IMR-90 (cell line): ENCODE results near the gene KRTAP11-1. TPM values are rescaled to one million over a fixed set of nuclear protein-coding genes. Genes with fewer than 3 reads are reported as not detected.

Experiments used
- ATAC-seq: fragments of 200-7000 bp; cut with Tn5 transposase; 2 replicates; pipeline ENCODE4 v1.9.1; 2020; ENCODE audit warnings: low read depth, mild to moderate bottlenecking, moderate library complexity
- BruUV-seq: library from RNA; stranded (reverse); fragments of 400-500 nt; replicated peaks from 2 replicates; lab custom pipeline; 2021; lab: Mats Ljungman, UMichigan
- CTCF ChIA-PET: fragments of 300-600 bp; formaldehyde crosslinking; extraction: SDS; loops from one replicate; lab custom pipeline; 2021; ENCODE audit warnings: antibody characterized with exemption; lab: Yijun Ruan, JAX
- POLR2A ChIA-PET: fragments of 300-600 bp; sonication (Branson Sonifier 250); formaldehyde crosslinking; loops from one replicate; lab custom pipeline; 2022; ENCODE audit warnings: antibody characterized with exemption; ENCODE audit not compliant: unreplicated experiment; lab: Charles Lee
- DNase-seq: peaks from one replicate; pipeline ENCODE4 v3.0.0; 2013
- H2AFZ ChIP-seq: replicated peaks from 2 replicates; pipeline ENCODE3; 2013; ENCODE audit warnings: low read length, mild to moderate bottlenecking; ENCODE audit not compliant: poor library complexity
- H2AK5ac ChIP-seq: 2 replicates; pipeline ENCODE4 v1.6.1; 2013; ENCODE audit warnings: low read depth, low read length, inconsistent platforms
- H2AK9ac ChIP-seq: replicated peaks from 2 replicates; pipeline ENCODE3; 2013; ENCODE audit warnings: mild to moderate bottlenecking, low read depth, low read length, moderate library complexity; ENCODE audit not compliant: poor library complexity
- H2BK120ac ChIP-seq: 2 replicates; pipeline ENCODE4 v1.6.1; 2013; ENCODE audit warnings: low read depth, low read length, inconsistent platforms
- H2BK15ac ChIP-seq: 3 replicates; pipeline ENCODE4 v1.6.1; 2013; ENCODE audit warnings: low read depth, low read length, inconsistent platforms
- H2BK20ac ChIP-seq: 2 replicates; pipeline ENCODE4 v1.6.1; 2013; ENCODE audit warnings: low read depth, mild to moderate bottlenecking, inconsistent platforms, low read length, moderate library complexity
- H2BK5ac ChIP-seq: 2 replicates; pipeline ENCODE4 v1.6.1; 2013; ENCODE audit warnings: mild to moderate bottlenecking, low read depth, low read length, inconsistent platforms; ENCODE audit not compliant: poor library complexity, severe bottlenecking
- H3K14ac ChIP-seq: replicated peaks from 2 replicates; pipeline ENCODE4 v1.6.1; 2013; ENCODE audit warnings: low read depth, low read length, inconsistent platforms
- H3K18ac ChIP-seq: 2 replicates; pipeline ENCODE4 v1.6.1; 2013; ENCODE audit warnings: low read depth, low read length, control low read depth
- H3K23ac ChIP-seq: 2 replicates; pipeline ENCODE4 v1.6.1; 2013; ENCODE audit warnings: low read depth, low read length, inconsistent platforms
- H3K27ac ChIP-seq: 2 replicates; pipeline ENCODE4 v1.5.1; 2013; ENCODE audit warnings: mild to moderate bottlenecking, control low read depth, low read length; ENCODE audit not compliant: insufficient read depth
- H3K27me3 ChIP-seq: 2 replicates; pipeline ENCODE4 v1.6.1; 2013; ENCODE audit warnings: low read length; ENCODE audit not compliant: control insufficient read depth, insufficient read depth
- H3K36me3 ChIP-seq: 2 replicates; pipeline ENCODE4 v1.6.1; 2013; ENCODE audit warnings: low read length, mixed read lengths; ENCODE audit not compliant: control insufficient read depth, insufficient read depth
- H3K4ac ChIP-seq: 2 replicates; pipeline ENCODE4 v1.6.1; 2013; ENCODE audit warnings: low read depth, low read length, inconsistent platforms
- H3K4me1 ChIP-seq: 2 replicates; pipeline ENCODE4 v1.6.1; 2013; ENCODE audit warnings: low read length, mixed read lengths; ENCODE audit not compliant: control insufficient read depth, insufficient read depth
- H3K4me2 ChIP-seq: 2 replicates; pipeline ENCODE4 v1.6.1; 2013; ENCODE audit warnings: low read depth, mild to moderate bottlenecking, control low read depth, low read length, moderate library complexity
- H3K4me3 ChIP-seq: 2 replicates; pipeline ENCODE4 v1.5.1; 2013; ENCODE audit warnings: low read depth, mild to moderate bottlenecking, control low read depth, low read length, moderate library complexity; ENCODE audit not compliant: insufficient read depth
- H3K56ac ChIP-seq: 2 replicates; pipeline ENCODE4 v1.6.1; 2013; ENCODE audit warnings: low read length, inconsistent platforms; ENCODE audit not compliant: insufficient read depth; ENCODE audit errors: extremely low read depth
- H3K79me1 ChIP-seq, 2 experiments: 2 replicates each; pipeline ENCODE4 v1.6.1; 2013; ENCODE audit warnings: low read length in 2 of 2, inconsistent platforms in 1 of 2, low read depth in 1 of 2
- H3K9ac ChIP-seq: 2 replicates; pipeline ENCODE4 v1.6.1; 2013; ENCODE audit warnings: low read depth, low read length, control low read depth
- H3K9me1 ChIP-seq: 2 replicates; pipeline ENCODE4 v1.6.1; 2013; ENCODE audit warnings: low read length, inconsistent platforms; ENCODE audit not compliant: insufficient read depth
- H3K9me3 ChIP-seq: 2 replicates; pipeline ENCODE4 v1.6.1; 2013; ENCODE audit warnings: low read length; ENCODE audit not compliant: control insufficient read depth, insufficient read depth
- H4K20me1 ChIP-seq: 2 replicates; pipeline ENCODE4 v1.6.1; 2013; ENCODE audit warnings: low read length, inconsistent platforms; ENCODE audit not compliant: insufficient read depth
- H4K5ac ChIP-seq: 2 replicates; pipeline ENCODE4 v1.6.1; 2013; ENCODE audit warnings: mild to moderate bottlenecking, low read depth, low read length, control low read depth
- H4K8ac ChIP-seq, 2 experiments: 2 replicates each; pipeline ENCODE4 v1.6.1; 2013; ENCODE audit warnings: low read depth in 2 of 2, low read length in 2 of 2, control low read depth in 1 of 2, inconsistent platforms in 1 of 2
- H4K91ac ChIP-seq: 2 replicates; pipeline ENCODE4 v1.6.1; 2013; ENCODE audit warnings: low read depth, low read length, inconsistent platforms; ENCODE audit not compliant: insufficient read depth
- BHLHE40 ChIP-seq: fragments of 150-350 bp; IDR thresholded peaks from 2 replicates; pipeline ENCODE4 v1.6.1; 2016; ENCODE audit warnings: mild to moderate bottlenecking, low read depth, low read length
- CEBPB ChIP-seq: IDR thresholded peaks from 2 replicates; pipeline ENCODE4 v1.6.1; 2012; ENCODE audit warnings: low read depth, low read length, improper control_type of control experiment
- CHD1 ChIP-seq: IDR thresholded peaks from 2 replicates; pipeline ENCODE4 v1.6.1; 2012; ENCODE audit warnings: low read depth, low read length, improper control_type of control experiment
- FOS ChIP-seq: fragments of 150-350 bp; IDR thresholded peaks from 2 replicates; pipeline ENCODE4 v1.6.1; 2016; ENCODE audit warnings: low read depth, low read length
- MXI1 ChIP-seq: IDR thresholded peaks from 2 replicates; pipeline ENCODE4 v1.6.1; 2012; ENCODE audit warnings: low read depth, mild to moderate bottlenecking, low read length, moderate library complexity, borderline replicate concordance
- NFE2L2 ChIP-seq: fragments of 150-350 bp; IDR thresholded peaks from 2 replicates; pipeline ENCODE4 v1.6.1; 2016; ENCODE audit warnings: low read depth, mild to moderate bottlenecking, low read length
- POLR2A ChIP-seq: IDR thresholded peaks from 2 replicates; pipeline ENCODE4 v1.6.1; 2012; ENCODE audit warnings: mild to moderate bottlenecking, low read depth, low read length
- RCOR1 ChIP-seq: IDR thresholded peaks from 2 replicates; pipeline ENCODE4 v1.6.1; 2012; ENCODE audit warnings: mild to moderate bottlenecking, low read length, improper control_type of control experiment; ENCODE audit not compliant: insufficient replicate concordance
- RFX5 ChIP-seq: IDR thresholded peaks from 2 replicates; pipeline ENCODE4 v1.8.0; 2012; ENCODE audit warnings: low read depth, mild to moderate bottlenecking, low read length, moderate library complexity
- SMC3 ChIP-seq: fragments of 150-350 bp; IDR thresholded peaks from 2 replicates; pipeline ENCODE4 v1.6.1; 2016; ENCODE audit warnings: low read depth, mild to moderate bottlenecking, antibody characterized with exemption, low read length, moderate library complexity
- WGBS, 2 experiments: methylation state at CpG; one replicate each; pipeline versions ENCODE4 v1.1.5 to v1.1.7; 2013; ENCODE audit warnings: missing lambda C conversion rate in 2 of 2; ENCODE audit not compliant: insufficient read length in 1 of 2; ENCODE audit errors: extremely low coverage in 2 of 2; 5-methylcytosine and 5-hydroxymethylcytosine counted together
- dilution Hi-C: fragments of 300-500 bp; cut with HindIII; formaldehyde crosslinking; loops from one replicate; pipeline ENCODE4 v1.14.3; 2018; ENCODE audit warnings: low sequenced_read_pairs; ENCODE audit not compliant: unreplicated experiment
- in situ Hi-C: fragments of 300-500 bp; cut with MboI; formaldehyde crosslinking; loops from 3 replicates; pipeline ENCODE4 v1.14.3; 2019; ENCODE audit warnings: low sequenced_read_pairs, inconsistent platforms, mixed read lengths
- intact Hi-C: fragments of 100-400 bp; cut with micrococcal nuclease; formaldehyde crosslinking; loops from 2 replicates; pipeline ENCODE4 v1.10.0; 2022
- polyA plus RNA-seq, 3 experiments: library from polyadenylated mRNA; depleted of rRNA; stranded (reverse); fragments of >200 nt; gene quantifications; 2 replicates each; pipeline ENCODE4 v1.2.3, GENCODE V29; 2012; ENCODE audit warnings: low replicate concordance in 1 of 3
- total RNA-seq: library from RNA; depleted of rRNA; stranded (reverse); fragments of >200 nt; gene quantifications from 2 replicates; pipeline ENCODE4 v1.2.3, GENCODE V29; 2012
- TF ChIP-seq, protein P1 (sequence below): fragments of 150-350 bp; IDR thresholded peaks from 2 replicates; pipeline ENCODE4 v1.6.1; 2016; ENCODE audit warnings: low read depth, mild to moderate bottlenecking, low read length, moderate library complexity, borderline replicate concordance
- TF ChIP-seq, protein P2 (sequence below): fragments of 150-350 bp; IDR thresholded peaks from 2 replicates; pipeline ENCODE4 v1.6.1; 2017; ENCODE audit warnings: mild to moderate bottlenecking, antibody characterized with exemption, low read length, low read depth
- TF ChIP-seq, protein P3 (sequence below): conservative IDR thresholded peaks from 2 replicates; pipeline ENCODE4 v1.5.1; 2012; ENCODE audit warnings: mild to moderate bottlenecking, low read depth, low read length, improper control_type of control experiment

Gene KRTAP11-1
- total and polyA plus RNA-seq, 2 of the 4 experiments (the other 2 are of a cell fraction): not detected

DNA sequence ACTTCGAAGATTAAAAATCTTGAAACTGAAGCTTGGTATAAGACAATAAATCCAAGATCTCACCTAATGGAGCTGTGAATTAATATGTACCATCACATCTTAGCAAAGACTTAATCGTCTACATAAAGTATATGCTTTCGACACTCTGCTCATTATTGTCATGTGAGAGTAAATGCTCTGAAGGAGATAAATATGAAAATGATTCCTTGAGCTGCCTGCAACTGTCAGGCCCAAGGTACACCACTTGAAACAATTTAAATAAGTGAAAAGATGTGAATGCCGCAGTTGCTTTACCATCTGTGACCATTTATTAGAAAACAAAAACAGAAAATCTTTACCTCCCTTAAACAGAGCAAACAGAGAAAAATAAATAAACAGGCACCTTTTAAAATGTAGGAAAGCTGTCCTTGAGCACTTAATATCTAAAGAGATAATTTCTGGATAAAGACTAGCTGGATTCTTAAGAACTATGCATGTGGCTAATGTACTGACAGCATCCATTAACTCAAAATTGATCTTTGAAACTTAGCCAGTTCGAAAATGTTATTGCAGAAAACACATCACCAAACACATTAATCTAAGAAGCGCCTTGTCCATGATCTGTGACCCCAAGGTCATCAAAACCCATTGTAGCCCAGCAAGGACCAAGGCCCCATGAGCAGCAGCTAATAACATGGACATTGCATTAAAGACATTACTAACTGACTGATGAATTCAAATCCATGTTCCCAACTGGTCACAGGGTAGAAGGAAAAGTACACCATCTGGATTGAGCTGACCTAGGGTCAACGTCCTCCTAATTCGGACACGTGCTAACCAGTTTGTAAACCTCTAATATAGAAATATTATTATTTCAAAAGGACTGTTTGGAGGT is 33.5 kb downstream of the KRTAP11-1 start:
- TF ChIP-seq POLR2A (no peak), SMC3 (no peak), NFE2L2 (no peak), CEBPB (no peak), RFX5 (no peak), RCOR1 (no peak), CHD1 (no peak), MXI1 (no peak), BHLHE40 (no peak), FOS (no peak)
- TF ChIP-seq, protein P1, sequence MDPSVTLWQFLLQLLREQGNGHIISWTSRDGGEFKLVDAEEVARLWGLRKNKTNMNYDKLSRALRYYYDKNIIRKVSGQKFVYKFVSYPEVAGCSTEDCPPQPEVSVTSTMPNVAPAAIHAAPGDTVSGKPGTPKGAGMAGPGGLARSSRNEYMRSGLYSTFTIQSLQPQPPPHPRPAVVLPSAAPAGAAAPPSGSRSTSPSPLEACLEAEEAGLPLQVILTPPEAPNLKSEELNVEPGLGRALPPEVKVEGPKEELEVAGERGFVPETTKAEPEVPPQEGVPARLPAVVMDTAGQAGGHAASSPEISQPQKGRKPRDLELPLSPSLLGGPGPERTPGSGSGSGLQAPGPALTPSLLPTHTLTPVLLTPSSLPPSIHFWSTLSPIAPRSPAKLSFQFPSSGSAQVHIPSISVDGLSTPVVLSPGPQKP: no peak
- TF ChIP-seq, protein P2, sequence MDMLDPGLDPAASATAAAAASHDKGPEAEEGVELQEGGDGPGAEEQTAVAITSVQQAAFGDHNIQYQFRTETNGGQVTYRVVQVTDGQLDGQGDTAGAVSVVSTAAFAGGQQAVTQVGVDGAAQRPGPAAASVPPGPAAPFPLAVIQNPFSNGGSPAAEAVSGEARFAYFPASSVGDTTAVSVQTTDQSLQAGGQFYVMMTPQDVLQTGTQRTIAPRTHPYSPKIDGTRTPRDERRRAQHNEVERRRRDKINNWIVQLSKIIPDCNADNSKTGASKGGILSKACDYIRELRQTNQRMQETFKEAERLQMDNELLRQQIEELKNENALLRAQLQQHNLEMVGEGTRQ: no peak
- TF ChIP-seq, protein P3, sequence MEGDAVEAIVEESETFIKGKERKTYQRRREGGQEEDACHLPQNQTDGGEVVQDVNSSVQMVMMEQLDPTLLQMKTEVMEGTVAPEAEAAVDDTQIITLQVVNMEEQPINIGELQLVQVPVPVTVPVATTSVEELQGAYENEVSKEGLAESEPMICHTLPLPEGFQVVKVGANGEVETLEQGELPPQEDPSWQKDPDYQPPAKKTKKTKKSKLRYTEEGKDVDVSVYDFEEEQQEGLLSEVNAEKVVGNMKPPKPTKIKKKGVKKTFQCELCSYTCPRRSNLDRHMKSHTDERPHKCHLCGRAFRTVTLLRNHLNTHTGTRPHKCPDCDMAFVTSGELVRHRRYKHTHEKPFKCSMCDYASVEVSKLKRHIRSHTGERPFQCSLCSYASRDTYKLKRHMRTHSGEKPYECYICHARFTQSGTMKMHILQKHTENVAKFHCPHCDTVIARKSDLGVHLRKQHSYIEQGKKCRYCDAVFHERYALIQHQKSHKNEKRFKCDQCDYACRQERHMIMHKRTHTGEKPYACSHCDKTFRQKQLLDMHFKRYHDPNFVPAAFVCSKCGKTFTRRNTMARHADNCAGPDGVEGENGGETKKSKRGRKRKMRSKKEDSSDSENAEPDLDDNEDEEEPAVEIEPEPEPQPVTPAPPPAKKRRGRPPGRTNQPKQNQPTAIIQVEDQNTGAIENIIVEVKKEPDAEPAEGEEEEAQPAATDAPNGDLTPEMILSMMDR: no peak
- DNase-seq (no peak), ATAC-seq (no peak)
- intact Hi-C loops: no loop called here
- Histone ChIP-seq H2BK5ac (no peak overlapping the region), H2AK9ac (no peak overlapping the region), H3K4me1 (no peaks in the 10 kb centered on the region), H3K4me2 (no peak overlapping the region), H4K20me1 (no peaks in the 10 kb centered on the region), H3K36me3 (no peaks in the 10 kb centered on the region), H3K27me3 (no peaks in the 10 kb centered on the region), H3K14ac (no peak overlapping the region), H2BK15ac (no peak overlapping the region), H4K5ac (no peak overlapping the region), H3K79me1 (no peaks in the 10 kb centered on the region), H3K4ac (no peak overlapping the region), H3K4me3 (no peak overlapping the region), H3K9me1 (no peaks in the 10 kb centered on the region), H3K9me3 (peaks cover 8% of the 10 kb centered on the region), H2BK20ac (no peak overlapping the region), H4K8ac (no peak overlapping the region), H3K18ac (no peak overlapping the region), H3K9ac (no peak overlapping the region), H4K91ac (no peak overlapping the region), H3K23ac (no peak overlapping the region), H3K27ac (no peak overlapping the region), H2AK5ac (no peak overlapping the region), H3K56ac (no peak overlapping the region), H2BK120ac (no peak overlapping the region), H2AFZ (no peak overlapping the region)
- BruUV-seq: no TSS peak
- dilution Hi-C loops: no loop called here
- in situ Hi-C loops: no loop called here
- ChIA-PET POLR2A (no interaction called here), CTCF (interaction anchor here (1.3 kb wide), 1 partner anchor 9 kb away, joined by 7 read pairs; no protein-coding TSS in a partner anchor)
- WGBS, 2 experiments: no CpG with 5 or more reads among the region's 9 CpGs
